Dermis microvascular lymphatic vessel endothelial cell (primary cell): ENCODE measurements around the gene KRT2. TPM values are rescaled to one million over a fixed set of nuclear protein-coding genes. Genes with fewer than 3 reads are reported as not detected.

Experiments used
- DNase-seq, 2 donors: peaks; one replicate each; pipeline versions ENCODE4 v3.0.0 to v3.0.0-alpha.2; 2010; ENCODE audit warnings: low read depth in 2 of 2
- total RNA-seq: library from RNA; depleted of rRNA; stranded (reverse); fragments of >200 nt; gene quantifications from 2 replicates; pipeline ENCODE4 v1.2.1, GENCODE V29; 2014

The KRT2 gene
- total RNA-seq, 1 donor from 2014 or later = not detected

GRCh38 chr12:52616680-52617402 is 35.2 kb downstream of the KRT2 start:
- DNase-seq = no peak

GRCh38 chr12:52615912-52616311 is 36.1 kb downstream of the KRT2 start:
- DNase-seq = no peak

- no peak for DNase-seq
Measured at GRCh38 chr12:52615208-52615868, 36.7 kb downstream of the KRT2 start.

- DNase-seq = no peak
Measured at GRCh38 chr12:52614381-52615207, 37.4 kb downstream of the KRT2 start.

GRCh38 chr12:52613384-52614030 is 38.5 kb downstream of the KRT2 start:
- no peak for DNase-seq

GRCh38 chr12:52612431-52613383 is 39.3 kb downstream of the KRT2 start:
- no peak for DNase-seq

- no peak for DNase-seq
Measured at GRCh38 chr12:52611080-52611468, 40.9 kb downstream of the KRT2 start.

GRCh38 chr12:52608826-52609630 is 43.0 kb downstream of the KRT2 start:
- DNase-seq = no peak

GRCh38 chr12:52608161-52608560 is 43.9 kb downstream of the KRT2 start:
- no peak for DNase-seq

GRCh38 chr12:52607314-52607713 is 44.7 kb downstream of the KRT2 start:
- DNase-seq = no peak

GRCh38 chr12:52606581-52607218 is 45.3 kb downstream of the KRT2 start:
- DNase-seq = no peak

- no peak for DNase-seq
Measured at GRCh38 chr12:52606096-52606495, 45.9 kb downstream of the KRT2 start.

- no peak for DNase-seq
Measured at GRCh38 chr12:52605542-52605941, 46.5 kb downstream of the KRT2 start.

- no peak for DNase-seq
Measured at GRCh38 chr12:52604859-52605258, 47.2 kb downstream of the KRT2 start.

GRCh38 chr12:52603314-52603713 is 48.7 kb downstream of the KRT2 start:
- no peak for DNase-seq

- DNase-seq = no peak
Measured at GRCh38 chr12:52602552-52602951, 49.5 kb downstream of the KRT2 start.

- DNase-seq = no peak
Measured at GRCh38 chr12:52601671-52602070, 50.3 kb downstream of the KRT2 start.

GRCh38 chr12:52600941-52601481 is 51.0 kb downstream of the KRT2 start, which contains the start of gene KRT72:
KRT72 (minus strand) TSS chr12:52601463; CDS start chr12:52601452, 11 bp downstream.
- no peak for DNase-seq

- no peak for DNase-seq
Measured at GRCh38 chr12:52600475-52600874, 51.5 kb downstream of the KRT2 start.
